ENCODE data around the gene RNF167.

Gene RNF167

GRCh38 chr17:4986403-4986802 is 46.3 kb downstream of the RNF167 start:
- CTCF ChIA-PET, result interaction anchor here (0.8 to 8.0 kb wide), 11 partner anchors 9 to 78 kb away, joined by 3 to 76 read pairs (median 9); partner anchors contain the start of genes INCA1, KIF1C, RNF167 and SLC25A11
- no peak for DNase-seq (ENCODE audit: low read depth, low spot score)
- H3K4me3 ChIP-seq (ENCODE audit: low read depth, low read length), result peak overlapping the region; percentile 81
- POLR2A ChIA-PET, result interaction anchor here (0.9 to 2.8 kb wide), 5 partner anchors 11 to 46 kb away, joined by 3 to 14 read pairs (median 7); partner anchors contain the start of genes INCA1, KIF1C, PFN1 and RNF167
- no peak for TF ChIP-seq CTCF (IDR thresholded peaks at IDR 0.05; ENCODE audit: insufficient read depth, low read length, missing control alignments)

- POLR2A ChIA-PET, result interaction anchor here (0.6 to 2.8 kb wide), 10 partner anchors 11 to 72 kb away, joined by 3 to 14 read pairs (median 5); partner anchors contain the start of genes INCA1, KIF1C, PFN1 and RNF167
- TF ChIP-seq CTCF (IDR thresholded peaks at IDR 0.05; ENCODE audit: insufficient read depth, low read length, missing control alignments), result peak; percentile 76
- DNase-seq (ENCODE audit: low read depth, low spot score), result no peak
- H3K4me3 ChIP-seq (ENCODE audit: low read depth, low read length), result peak within 1 kb of the TSS; percentile 81
- CTCF ChIA-PET, result interaction anchor here (0.8 to 8.0 kb wide), 17 partner anchors 8 to 78 kb away, joined by 3 to 76 read pairs (median 7); partner anchors contain the start of genes INCA1, KIF1C, PFN1 and RNF167
These were observed 47.1 kb downstream of the RNF167 start, which contains the start of gene CAMTA2 for GRCh38 chr17:4986951-4987766. TSS of gene CAMTA2 (minus strand) at chr17:4987675. CDS start at chr17:4986222, 1,453 bp downstream.

- POLR2A ChIA-PET, result interaction anchor here (0.6 to 2.8 kb wide), 8 partner anchors 10 to 71 kb away, joined by 3 to 14 read pairs (median 5); partner anchors contain the start of genes INCA1, KIF1C, PFN1 and RNF167
- TF ChIP-seq CTCF (IDR thresholded peaks at IDR 0.05; ENCODE audit: insufficient read depth, low read length, missing control alignments), result no peak
- DNase-seq (ENCODE audit: low read depth, low spot score), result no peak
- CTCF ChIA-PET, result interaction anchor here (0.7 to 8.0 kb wide), 17 partner anchors 10 to 79 kb away, joined by 3 to 76 read pairs (median 4); partner anchors contain the start of genes INCA1, KIF1C, PFN1 and SPAG7
- peak overlapping the region; percentile 81 for H3K4me3 ChIP-seq (ENCODE audit: low read depth, low read length)
These were observed 47.9 kb downstream of the RNF167 start for GRCh38 chr17:4987767-4988567.

- H3K4me3 ChIP-seq (ENCODE audit: low read depth, low read length), result no peak overlapping the region
- CTCF ChIA-PET, result interaction anchor here (1.7 kb wide), 1 partner anchor 8 kb away, joined by 10 read pairs; no protein-coding TSS in a partner anchor
- POLR2A ChIA-PET, result no interaction called here
- no peak for TF ChIP-seq CTCF (IDR thresholded peaks at IDR 0.05; ENCODE audit: insufficient read depth, low read length, missing control alignments)
- no peak for DNase-seq (ENCODE audit: low read depth, low spot score)
These were observed 54.1 kb downstream of the RNF167 start for GRCh38 chr17:4994081-4994595.

All from AG04449 (cell line).